Measurements from ENCODE around the gene CCDC134. TPM values are rescaled to one million over a fixed set of nuclear protein-coding genes. Genes with fewer than 3 reads are reported as not detected.

Gene CCDC134
- total RNA-seq, 1 experiment from 2014 or later, result 16.7 TPM

GRCh38 chr22:41845380-41846267, 45.1 kb downstream of the CCDC134 start:
- Histone ChIP-seq H3K4me3 (ENCODE audit: low read depth in 2 of 2, low read length in 2 of 2) (no peak overlapping the region), H3K9me3 (ENCODE audit: control insufficient read depth, insufficient read depth, low read depth, low read length) (no peaks in the 10 kb centered on the region), H3K4me1 (ENCODE audit: control insufficient read depth, insufficient read depth, low read length) (peaks cover 7% of the 10 kb centered on the region; the same call in 1 of the 2 replicates), H3K36me3 (ENCODE audit: control insufficient read depth, insufficient read depth, low read length) (no peaks in the 10 kb centered on the region; the same call in 1 of the 2 replicates), H3K27me3 (ENCODE audit: control insufficient read depth, insufficient read depth, low read length) (no peaks in the 10 kb centered on the region), H3K27ac (ENCODE audit: low read length) (no peak overlapping the region)
- ChIA-PET CTCF (no interaction called here), POLR2A (no interaction called here)
- ATAC-seq (no peak), DNase-seq (ENCODE audit: low read depth, low spot score) (no peak)
- in situ Hi-C loops (cut with HindIII; ENCODE audit: low pct_unique_long_range_greater_than_20kb, low sequenced_read_pairs), result no loop called here
- intact Hi-C loops (cut with micrococcal nuclease; ENCODE audit: unreplicated experiment), result no loop called here
- TF ChIP-seq TCF7L2 (IDR thresholded peaks at IDR 0.05; ENCODE audit: low read depth, low read length) (no peak), SIN3A (IDR thresholded peaks at IDR 0.05; ENCODE audit: borderline replicate concordance, insufficient read depth, low read depth, low read length) (no peak), REST (IDR thresholded peaks at IDR 0.05; ENCODE audit: insufficient read depth in 1 of 2, low read depth in 2 of 2, low read length in 1 of 2) (no peak), POLR2AphosphoS5 (IDR thresholded peaks at IDR 0.05; ENCODE audit: low read depth, low read length) (no peak), CTCF (IDR thresholded peaks at IDR 0.05) (no peak)
- BruUV-seq (replicated peaks), result TSS peak; percentile 60

- DNase-seq (ENCODE audit: low read depth, low spot score), result no peak
- CTCF ChIA-PET, result no interaction called here
- no TSS peak for BruUV-seq (replicated peaks)
- no peak overlapping the region for H3K27ac ChIP-seq (ENCODE audit: low read length)
- intact Hi-C loops (cut with micrococcal nuclease; ENCODE audit: unreplicated experiment), result no loop called here
- TF ChIP-seq TCF7L2 (IDR thresholded peaks at IDR 0.05; ENCODE audit: low read depth, low read length) (no peak), REST (IDR thresholded peaks at IDR 0.05; ENCODE audit: insufficient read depth in 1 of 2, low read depth in 2 of 2, low read length in 1 of 2) (no peak), CTCF (IDR thresholded peaks at IDR 0.05) (no peak), SIN3A (IDR thresholded peaks at IDR 0.05; ENCODE audit: borderline replicate concordance, insufficient read depth, low read depth, low read length) (no peak), POLR2AphosphoS5 (IDR thresholded peaks at IDR 0.05; ENCODE audit: low read depth, low read length) (no peak)
- H3K4me1 ChIP-seq (ENCODE audit: control insufficient read depth, insufficient read depth, low read length), result peaks cover 7% of the 10 kb centered on the region; the same call in 1 of the 2 replicates
- no peaks in the 10 kb centered on the region for H3K27me3 ChIP-seq (ENCODE audit: control insufficient read depth, insufficient read depth, low read length)
- in situ Hi-C loops (cut with HindIII; ENCODE audit: low pct_unique_long_range_greater_than_20kb, low sequenced_read_pairs), result no loop called here
- no peaks in the 10 kb centered on the region; the same call in 1 of the 2 replicates for H3K36me3 ChIP-seq (ENCODE audit: control insufficient read depth, insufficient read depth, low read length)
- ATAC-seq, result no peak
- POLR2A ChIA-PET, result no interaction called here
- no peak overlapping the region for H3K4me3 ChIP-seq (ENCODE audit: low read depth in 2 of 2, low read length in 2 of 2)
- H3K9me3 ChIP-seq (ENCODE audit: control insufficient read depth, insufficient read depth, low read depth, low read length), result no peaks in the 10 kb centered on the region
These were observed 45.9 kb downstream of the CCDC134 start for GRCh38 chr22:41846268-41846987.
